Head of caudate nucleus (tissue), 42 donors: ENCODE data around the gene AOPEP.

Experiments
- DNase-seq, 42 donors: peaks; one replicate each; pipeline versions ENCODE4 v3.0.0 to v3.0.0-alpha.2; 2020 to 2021; ENCODE audit warnings: mixed read lengths in 7 of 42
- intact Hi-C: fragments of 100-400 bp; cut with DNase I; formaldehyde crosslinking; loops from one replicate; pipeline ENCODE4 v1.15.0; 2022

The AOPEP gene

GRCh38 chr9:95038666-95039065 lies 312.2 kb downstream of the AOPEP start:
- no peak for DNase-seq
- intact Hi-C loops, result no loop called here

GRCh38 chr9:95040106-95040505 lies 313.6 kb downstream of the AOPEP start:
- DNase-seq, result no peak
- intact Hi-C loops, result no loop called here

- peak in 1 of 42 donors; percentile 31 for DNase-seq
- intact Hi-C loops, result no loop called here
Measured at GRCh38 chr9:95043826-95044225, 317.3 kb downstream of the AOPEP start.

GRCh38 chr9:95044731-95045508 lies 318.4 kb downstream of the AOPEP start:
- peak in 1 of 42 donors; percentile 39 for DNase-seq
- intact Hi-C loops, result no loop called here

GRCh38 chr9:95045751-95046150 lies 319.3 kb downstream of the AOPEP start:
- intact Hi-C loops, result no loop called here
- peak in 1 of 42 donors; percentile 42 for DNase-seq

- DNase-seq, result peak in 1 of 42 donors; percentile 37
- intact Hi-C loops, result no loop called here
Measured at GRCh38 chr9:95047452-95048224, 321.1 kb downstream of the AOPEP start.

- intact Hi-C loops, result no loop called here
- peak in 27 of 42 donors; percentile 24 to 79 (median 55) for DNase-seq
Measured at GRCh38 chr9:95048225-95049087, 322.0 kb downstream of the AOPEP start.

GRCh38 chr9:95049761-95050160 lies 323.3 kb downstream of the AOPEP start:
- peak in 1 of 42 donors; percentile 44 for DNase-seq
- intact Hi-C loops, result no loop called here

GRCh38 chr9:95053611-95054570 lies 327.4 kb downstream of the AOPEP start:
- DNase-seq, result peak in 1 of 42 donors; percentile 28
- intact Hi-C loops, result no loop called here

- DNase-seq, result peak in 1 of 42 donors; percentile 50
- intact Hi-C loops, result no loop called here
Measured at GRCh38 chr9:95055334-95055850, 328.9 kb downstream of the AOPEP start.

GRCh38 chr9:95055851-95056551 lies 329.5 kb downstream of the AOPEP start:
- DNase-seq, result peak in 11 of 42 donors; percentile 24 to 72 (median 46)
- intact Hi-C loops, result no loop called here

- peak in 7 of 42 donors; percentile 28 to 68 (median 56) for DNase-seq
- intact Hi-C loops, result no loop called here
Measured at GRCh38 chr9:95057101-95057500, 330.6 kb downstream of the AOPEP start.

GRCh38 chr9:95058121-95058785 lies 331.8 kb downstream of the AOPEP start:
- DNase-seq, result peak in 2 of 42 donors; percentile 47 to 58
- intact Hi-C loops, result no loop called here

- DNase-seq, result peak in 5 of 42 donors; percentile 36 to 69 (median 53)
- intact Hi-C loops, result no loop called here
Measured at GRCh38 chr9:95058795-95059386, 332.4 kb downstream of the AOPEP start.

- intact Hi-C loops, result no loop called here
- peak in 1 of 42 donors; percentile 17 for DNase-seq
Measured at GRCh38 chr9:95060234-95060633, 333.7 kb downstream of the AOPEP start.

- peak in 1 of 42 donors; percentile 31 for DNase-seq
- intact Hi-C loops, result no loop called here
Measured at GRCh38 chr9:95060916-95061315, 334.4 kb downstream of the AOPEP start.
